Mucosa of descending colon (tissue), 3 donors: ENCODE results near the gene SCN11A. TPM values are rescaled to one million over a fixed set of nuclear protein-coding genes. Genes with fewer than 3 reads are reported as not detected.

Experiments
- ATAC-seq: fragments of 200-7000 bp; cut with Tn5 transposase; one replicate; pipeline ENCODE4 v1.9.1; 2020; ENCODE audit warnings: mild to moderate bottlenecking, moderate library complexity
- DNase-seq, 3 donors: peaks; one replicate each; pipeline ENCODE4 v3.0.0-alpha.2; 2020
- H3K36me3 ChIP-seq: fragments of 200-600 bp; one replicate; pipeline ENCODE4 v1.8.0; 2021; ENCODE audit warnings: low read depth, mild to moderate bottlenecking
- H3K4me1 ChIP-seq: fragments of 200-600 bp; one replicate; pipeline ENCODE4 v1.8.0; 2021; ENCODE audit warnings: low read depth, mild to moderate bottlenecking
- H3K4me3 ChIP-seq: fragments of 200-600 bp; one replicate; pipeline ENCODE4 v1.8.0; 2021; ENCODE audit warnings: mild to moderate bottlenecking
- H3K9me3 ChIP-seq: fragments of 200-600 bp; one replicate; pipeline ENCODE4 v1.8.0; 2021; ENCODE audit warnings: mild to moderate bottlenecking
- CTCF ChIP-seq: fragments of 200-600 bp; IDR thresholded peaks from one replicate; pipeline ENCODE4 v1.8.0; 2022; ENCODE audit warnings: antibody characterized with exemption, mild to moderate bottlenecking
- intact Hi-C, 2 donors: fragments of 100-400 bp; cut with DNase I in 1 of 2; cut with micrococcal nuclease in 1 of 2; formaldehyde crosslinking; loops; one replicate each; pipeline versions ENCODE4 v1.11.0 to v1.11.1; 2022; cut with DNase I, micrococcal nuclease
- total RNA-seq, 3 donors: library from RNA; stranded (reverse); fragmentation: NEBNext Ultra II Directional in 2 of 3; extraction: Animal tissue kit (Norgen Biotek cat#: 25700) in 2 of 3; gene quantifications; one replicate each; pipeline versions ENCODE4 v1.2.1 to v1.2.4, GENCODE V29; 2021 to 2023
- donor health status: DM: no; HTN: no; CAD: no; lungs with moderate emphysema.
- donor health status: DM: no; HTN: no; CAD: no.
- donor health status: DM: no; HTN: yes; CAD: no.

SCN11A gene
- total RNA-seq, 3 donors from 2014 or later = 0.23 to 2.1 (median 0.27) TPM

- no peak overlapping the region for H3K4me3 ChIP-seq
- no peak for TF ChIP-seq CTCF
- intact Hi-C loops = no loop called here
- peaks cover 10% of the 10 kb centered on the region for H3K4me1 ChIP-seq
- no peaks in the 10 kb centered on the region for H3K9me3 ChIP-seq
- no peaks in the 10 kb centered on the region for H3K36me3 ChIP-seq
- ATAC-seq = no peak
- DNase-seq = no peak
Observed at GRCh38 chr3:39099242-39099641, 47.5 kb upstream of the SCN11A start.

DNA sequence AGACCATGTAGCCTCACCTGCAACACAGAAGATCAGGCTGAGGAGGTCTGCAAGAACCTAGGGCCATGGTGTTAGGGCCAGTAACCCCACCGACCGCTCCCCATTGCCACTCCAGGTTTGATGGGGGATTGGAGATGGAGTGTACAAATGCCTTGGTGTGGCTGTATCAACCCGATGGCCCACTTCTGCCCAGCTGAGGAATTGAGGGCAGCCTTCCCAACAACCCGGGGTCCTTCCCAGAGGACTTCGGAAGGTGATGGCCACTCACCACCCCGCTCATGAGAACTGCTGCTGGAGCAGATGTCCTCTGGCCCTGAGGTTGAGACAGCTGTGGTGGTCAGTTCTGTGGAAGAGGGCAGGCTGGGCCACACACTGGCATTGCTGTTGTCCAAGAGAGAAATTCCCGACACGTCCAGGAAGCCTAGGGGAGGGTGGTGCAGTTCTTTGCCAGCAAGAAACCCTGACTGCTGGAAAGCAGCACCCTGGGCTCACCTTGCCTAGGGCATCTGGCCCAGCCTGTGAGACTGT lies 46.8 kb upstream of the SCN11A start:
- Histone ChIP-seq H3K4me1 (peaks cover 4% of the 10 kb centered on the region), H3K4me3 (no peak overlapping the region), H3K9me3 (no peaks in the 10 kb centered on the region), H3K36me3 (no peaks in the 10 kb centered on the region)
- intact Hi-C loops = no loop called here
- DNase-seq (no peak), ATAC-seq (no peak)
- no peak for TF ChIP-seq CTCF

- no peaks in the 10 kb centered on the region for H3K4me1 ChIP-seq
- intact Hi-C loops = no loop called here
- H3K4me3 ChIP-seq = no peak overlapping the region
- no peaks in the 10 kb centered on the region for H3K9me3 ChIP-seq
- no peak for ATAC-seq
- no peak for DNase-seq
- H3K36me3 ChIP-seq = no peaks in the 10 kb centered on the region
- TF ChIP-seq CTCF = no peak
Observed at GRCh38 chr3:39097716-39098472, 46.1 kb upstream of the SCN11A start.

DNA sequence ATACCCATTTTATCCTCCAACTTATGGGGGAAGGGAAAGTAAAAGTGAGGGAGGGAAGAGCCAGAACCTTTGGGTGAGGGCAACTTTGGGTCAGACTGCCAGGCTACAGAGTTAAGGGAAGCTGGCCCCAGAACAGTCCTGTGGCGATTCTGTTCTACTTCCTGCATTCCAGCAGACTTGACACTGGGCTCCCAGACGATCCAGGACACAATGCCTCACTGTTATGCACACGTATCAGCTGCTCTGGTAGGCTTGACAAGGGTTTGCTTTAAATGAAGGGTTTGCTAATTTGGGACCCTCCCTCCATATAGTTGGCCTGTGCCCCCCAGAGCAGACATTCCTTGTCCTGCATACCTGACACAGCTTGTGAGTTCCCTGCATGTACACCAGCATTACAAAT lies 45.0 kb upstream of the SCN11A start:
- Histone ChIP-seq H3K36me3 (no peaks in the 10 kb centered on the region), H3K9me3 (no peaks in the 10 kb centered on the region), H3K4me1 (no peaks in the 10 kb centered on the region), H3K4me3 (no peak overlapping the region)
- no peak for TF ChIP-seq CTCF
- no peak for ATAC-seq
- intact Hi-C loops = no loop called here
- DNase-seq = no peak

- no peak for DNase-seq
- H3K4me3 ChIP-seq = no peak overlapping the region
- no peaks in the 10 kb centered on the region for H3K36me3 ChIP-seq
- no peaks in the 10 kb centered on the region for H3K9me3 ChIP-seq
- H3K4me1 ChIP-seq = no peaks in the 10 kb centered on the region
- TF ChIP-seq CTCF = no peak
- intact Hi-C loops = no loop called here
- ATAC-seq = no peak
Observed at GRCh38 chr3:39095778-39096177, 44.0 kb upstream of the SCN11A start.
